Midbrain (tissue), 1 donor: Measurements from ENCODE around the gene NF1.

ENCODE experiments used
- DNase-seq: peaks from one replicate; lab custom pipeline; 2025; lab: John Stamatoyannopoulos, UW

The NF1 gene

GRCh38 chr17:31387438-31387837 is 292.7 kb downstream of the NF1 start:
- no peak for DNase-seq

- DNase-seq, result no peak
These were observed 293.6 kb downstream of the NF1 start for GRCh38 chr17:31388351-31388750.

GRCh38 chr17:31388770-31389656 is 294.2 kb downstream of the NF1 start:
- DNase-seq, result peak; percentile 55

GRCh38 chr17:31389657-31390381 is 295.0 kb downstream of the NF1 start:
- no peak for DNase-seq

- DNase-seq, result no peak
These were observed 295.6 kb downstream of the NF1 start for GRCh38 chr17:31390426-31390747.

GRCh38 chr17:31390748-31391495 is 296.1 kb downstream of the NF1 start:
- no peak for DNase-seq

GRCh38 chr17:31391496-31391949 is 296.7 kb downstream of the NF1 start, which contains the start of gene RAB11FIP4:
RAB11FIP4 (plus strand) TSS chr17:31391675; CDS start chr17:31391853, 178 bp downstream.
- peak; percentile 70 for DNase-seq

- peak; percentile 32 for DNase-seq
These were observed 297.5 kb downstream of the NF1 start for GRCh38 chr17:31392002-31392855.

- DNase-seq, result no peak
These were observed 298.3 kb downstream of the NF1 start for GRCh38 chr17:31392856-31393748.

GRCh38 chr17:31393749-31394146 is 299.0 kb downstream of the NF1 start:
- DNase-seq, result no peak

GRCh38 chr17:31394544-31394943 is 299.8 kb downstream of the NF1 start:
- DNase-seq, result peak; percentile 69

- DNase-seq, result no peak
These were observed 302.6 kb downstream of the NF1 start for GRCh38 chr17:31397256-31397939.

GRCh38 chr17:31398381-31399311 is 303.9 kb downstream of the NF1 start:
- no peak for DNase-seq

GRCh38 chr17:31400481-31400950 is 305.7 kb downstream of the NF1 start:
- no peak for DNase-seq

GRCh38 chr17:31401456-31402254 is 306.9 kb downstream of the NF1 start:
- no peak for DNase-seq

GRCh38 chr17:31404028-31404949 is 309.5 kb downstream of the NF1 start:
- no peak for DNase-seq
